WI38 (cell line): ENCODE results near the gene RHBDL2.
A peak's percentile ranks its signal among the peaks of the same experiment; 100 is the strongest.

Source experiments
- H3K4me3 ChIP-seq: 2 replicates; pipeline ENCODE4 v1.5.1; 2011; ENCODE audit warnings: low read depth, mild to moderate bottlenecking, control low read depth, low read length
- TF ChIP-seq, protein P1 (sequence below): IDR thresholded peaks from 2 replicates; pipeline ENCODE4 v1.5.1; 2012; ENCODE audit warnings: low read depth, mild to moderate bottlenecking, control low read depth, low read length

RHBDL2 gene

DNA sequence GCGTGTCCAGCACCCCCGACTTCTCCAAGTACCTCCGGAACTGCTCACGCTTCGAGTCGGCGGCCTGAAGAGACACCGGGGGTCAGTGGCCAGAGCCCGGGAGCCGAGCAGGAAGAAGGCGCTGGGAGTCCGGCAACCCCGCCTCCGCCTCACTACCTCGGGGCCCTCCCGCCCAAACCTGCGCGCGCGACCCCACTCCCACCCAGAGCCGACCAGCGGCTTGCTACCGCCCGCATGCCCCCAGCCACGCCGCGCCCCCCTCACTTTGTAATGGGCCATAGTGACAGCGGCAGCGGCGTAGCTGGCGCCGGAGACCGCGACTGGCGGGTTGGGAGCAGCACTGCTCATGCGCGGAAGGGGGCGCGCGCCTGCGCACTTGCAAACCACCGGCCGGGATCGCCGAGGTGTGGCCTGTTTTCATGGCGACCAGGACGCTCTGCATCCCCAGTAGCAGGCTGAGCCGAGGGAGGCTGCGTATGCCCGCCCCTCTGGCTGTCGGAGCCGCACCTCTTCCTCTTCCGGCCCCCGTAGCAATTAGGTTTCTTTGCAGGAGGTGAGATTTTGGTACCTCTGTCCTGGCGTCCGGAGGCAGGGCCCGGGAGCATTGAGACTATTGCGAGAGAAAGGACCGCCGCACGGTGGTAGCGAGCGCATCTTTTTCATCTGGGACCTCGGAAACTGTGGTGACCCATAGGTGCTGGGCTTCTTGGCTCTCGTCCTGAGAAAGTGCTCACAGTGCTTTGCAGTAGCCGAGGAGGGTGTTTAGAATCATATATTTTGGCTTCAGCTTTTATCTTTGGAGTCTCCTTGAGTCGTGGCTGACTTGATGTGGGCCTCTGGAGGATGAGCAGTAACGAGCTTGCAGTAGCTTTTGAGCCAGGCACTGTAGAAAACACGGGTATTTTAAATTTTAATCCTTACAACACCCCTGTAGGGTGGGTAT lies 68.3 kb downstream of the RHBDL2 start, which contains the start of gene MYCBP:
Gene MYCBP (minus strand): TSS at position 322 of the 943 bp plus-strand sequence. CDS start 43 bp downstream, at position 279.
- peak within 1 kb of the TSS; percentile 74 for H3K4me3 ChIP-seq
- TF ChIP-seq, protein P1, sequence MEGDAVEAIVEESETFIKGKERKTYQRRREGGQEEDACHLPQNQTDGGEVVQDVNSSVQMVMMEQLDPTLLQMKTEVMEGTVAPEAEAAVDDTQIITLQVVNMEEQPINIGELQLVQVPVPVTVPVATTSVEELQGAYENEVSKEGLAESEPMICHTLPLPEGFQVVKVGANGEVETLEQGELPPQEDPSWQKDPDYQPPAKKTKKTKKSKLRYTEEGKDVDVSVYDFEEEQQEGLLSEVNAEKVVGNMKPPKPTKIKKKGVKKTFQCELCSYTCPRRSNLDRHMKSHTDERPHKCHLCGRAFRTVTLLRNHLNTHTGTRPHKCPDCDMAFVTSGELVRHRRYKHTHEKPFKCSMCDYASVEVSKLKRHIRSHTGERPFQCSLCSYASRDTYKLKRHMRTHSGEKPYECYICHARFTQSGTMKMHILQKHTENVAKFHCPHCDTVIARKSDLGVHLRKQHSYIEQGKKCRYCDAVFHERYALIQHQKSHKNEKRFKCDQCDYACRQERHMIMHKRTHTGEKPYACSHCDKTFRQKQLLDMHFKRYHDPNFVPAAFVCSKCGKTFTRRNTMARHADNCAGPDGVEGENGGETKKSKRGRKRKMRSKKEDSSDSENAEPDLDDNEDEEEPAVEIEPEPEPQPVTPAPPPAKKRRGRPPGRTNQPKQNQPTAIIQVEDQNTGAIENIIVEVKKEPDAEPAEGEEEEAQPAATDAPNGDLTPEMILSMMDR: no peak

- H3K4me3 ChIP-seq: peak overlapping the region; percentile 74
- TF ChIP-seq, protein P1: no peak
Measured at GRCh38 chr1:38872401-38873026, 69.1 kb downstream of the RHBDL2 start.

GRCh38 chr1:38870996-38871395 lies 70.6 kb downstream of the RHBDL2 start:
- TF ChIP-seq, protein P1: no peak

DNA sequence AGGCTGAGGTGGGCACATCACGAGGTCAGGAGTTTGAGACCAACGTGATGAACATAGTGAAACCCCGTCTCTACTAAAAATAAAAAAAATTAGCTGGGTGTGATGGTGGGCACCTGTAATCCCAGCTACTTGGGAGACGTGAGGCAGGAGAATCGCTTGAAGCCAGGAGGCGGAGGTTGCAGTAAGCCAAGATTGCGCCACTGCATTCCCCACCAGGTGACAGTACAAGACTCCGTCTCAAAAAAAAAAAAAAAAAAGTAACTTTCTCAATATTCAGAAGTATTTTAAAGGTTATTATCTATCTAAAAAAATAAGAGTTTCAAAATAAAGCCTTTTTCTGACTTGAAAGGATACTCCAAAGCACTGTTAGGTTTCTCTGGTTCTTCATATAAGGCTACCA lies 74.4 kb downstream of the RHBDL2 start:
- TF ChIP-seq, protein P1: no peak
- H3K4me3 ChIP-seq: no peak overlapping the region

More at GRCh38 chr1:38870996-38871395, 70.6 kb downstream of the RHBDL2 start:
- H3K4me3 ChIP-seq: no peak overlapping the region

- TF ChIP-seq, protein P1: no peak
- H3K4me3 ChIP-seq: no peak overlapping the region
Measured at GRCh38 chr1:38865112-38865715, 76.4 kb downstream of the RHBDL2 start.

DNA sequence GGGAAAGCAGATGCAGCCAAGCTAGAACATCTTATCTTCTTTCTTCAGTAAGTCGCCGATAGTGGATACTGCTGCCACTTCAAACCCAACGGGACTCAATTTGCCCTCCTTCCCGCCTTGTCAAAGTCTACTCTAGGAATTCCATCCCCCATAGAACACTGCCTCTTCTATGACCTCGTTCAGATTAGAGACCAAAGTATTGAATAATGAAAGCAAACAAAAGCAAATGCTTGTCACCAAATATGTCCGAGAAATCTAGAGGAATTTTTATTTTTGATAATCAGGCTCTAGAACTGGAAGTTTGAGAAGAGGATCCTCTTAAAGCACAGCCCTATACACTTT lies 81.2 kb downstream of the RHBDL2 start:
- H3K4me3 ChIP-seq: peak overlapping the region; percentile 78
- TF ChIP-seq, protein P1: no peak
